Loucy (cell line): ENCODE results near the gene SIAH3.

Experiments
- CTCF ChIP-seq: fragments of 200-600 bp; sonication (generic); conservative IDR thresholded peaks from 2 replicates; pipeline ENCODE4 v1.5.1; 2014; ENCODE audit warnings: mild to moderate bottlenecking, antibody characterized with exemption, low read length
- EZH2phosphoT487 ChIP-seq: fragments of 200-600 bp; IDR thresholded peaks from 2 replicates; pipeline ENCODE4 v1.6.1; 2018; ENCODE audit warnings: antibody characterized with exemption, mild to moderate bottlenecking, moderate library complexity, borderline replicate concordance

- TF ChIP-seq CTCF (no peak), EZH2phosphoT487 (no peak)
Observed at GRCh38 chr13:45863709-45864590, 12.4 kb upstream of the SIAH3 start.
